Stomach (tissue), 4 donors: ENCODE measurements around the gene RPL6.

Experiments used
- POLR2A ChIP-seq, 4 donors: fragments of 450-650 bp; IDR thresholded peaks; one replicate each; pipeline ENCODE4 v1.6.1; 2016; ENCODE audit warnings: antibody characterized with exemption in 4 of 4, control low read depth in 2 of 4, mild to moderate bottlenecking in 1 of 4, moderate library complexity in 1 of 4
- POLR2AphosphoS5 ChIP-seq, 3 donors: sonication (generic); formaldehyde crosslinking; IDR thresholded peaks; one replicate each; pipeline ENCODE4 v1.6.1; 2016; ENCODE audit warnings: antibody characterized with exemption in 3 of 3
- TF ChIP-seq, protein P1 (sequence below), 7 experiments: fragments of 450-650 bp in 4 of 7; fragments of 200-600 bp in 3 of 7; sonication (generic) in 3 of 7; IDR thresholded peaks; one replicate each; pipeline ENCODE4 v1.5.1; 2016 to 2019; ENCODE audit warnings: antibody characterized with exemption in 7 of 7, control low read depth in 2 of 7, mild to moderate bottlenecking in 1 of 7

DNA sequence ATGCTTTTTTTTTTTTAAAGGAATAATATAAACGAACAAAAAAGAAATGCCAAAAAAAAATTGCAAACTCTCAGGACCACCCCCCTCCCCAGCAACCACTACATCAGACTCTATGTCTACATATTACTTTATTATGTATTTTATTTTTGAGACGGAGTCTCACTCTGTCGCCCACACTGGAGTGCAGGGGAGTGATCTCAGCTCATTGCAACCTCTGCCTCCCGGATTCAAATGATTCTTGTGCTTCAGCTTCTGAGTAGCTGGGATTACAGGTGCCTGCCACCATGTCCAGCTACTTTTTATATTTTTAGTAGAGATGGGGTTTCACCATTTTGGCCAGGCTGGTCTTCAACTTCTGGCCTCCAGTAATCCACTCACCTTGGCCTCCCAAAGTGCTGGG lies 50.1 kb downstream of the RPL6 start:
- TF ChIP-seq, protein P1, sequence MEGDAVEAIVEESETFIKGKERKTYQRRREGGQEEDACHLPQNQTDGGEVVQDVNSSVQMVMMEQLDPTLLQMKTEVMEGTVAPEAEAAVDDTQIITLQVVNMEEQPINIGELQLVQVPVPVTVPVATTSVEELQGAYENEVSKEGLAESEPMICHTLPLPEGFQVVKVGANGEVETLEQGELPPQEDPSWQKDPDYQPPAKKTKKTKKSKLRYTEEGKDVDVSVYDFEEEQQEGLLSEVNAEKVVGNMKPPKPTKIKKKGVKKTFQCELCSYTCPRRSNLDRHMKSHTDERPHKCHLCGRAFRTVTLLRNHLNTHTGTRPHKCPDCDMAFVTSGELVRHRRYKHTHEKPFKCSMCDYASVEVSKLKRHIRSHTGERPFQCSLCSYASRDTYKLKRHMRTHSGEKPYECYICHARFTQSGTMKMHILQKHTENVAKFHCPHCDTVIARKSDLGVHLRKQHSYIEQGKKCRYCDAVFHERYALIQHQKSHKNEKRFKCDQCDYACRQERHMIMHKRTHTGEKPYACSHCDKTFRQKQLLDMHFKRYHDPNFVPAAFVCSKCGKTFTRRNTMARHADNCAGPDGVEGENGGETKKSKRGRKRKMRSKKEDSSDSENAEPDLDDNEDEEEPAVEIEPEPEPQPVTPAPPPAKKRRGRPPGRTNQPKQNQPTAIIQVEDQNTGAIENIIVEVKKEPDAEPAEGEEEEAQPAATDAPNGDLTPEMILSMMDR (IDR thresholded peaks at IDR 0.05), result no peak
- no peak for TF ChIP-seq POLR2AphosphoS5 (IDR thresholded peaks at IDR 0.05)
- TF ChIP-seq POLR2A (IDR thresholded peaks at IDR 0.05), result no peak
